Measurements from ENCODE around the gene RASA2. TPM values are rescaled to one million over a fixed set of nuclear protein-coding genes. Genes with fewer than 3 reads are reported as not detected.
A peak's percentile ranks its signal among the peaks of the same experiment; 100 is the strongest.

The RASA2 gene
- total RNA-seq, 3 donors from 2014 or later: 15.2 to 43.2 (median 22.0) TPM

GRCh38 chr3:141457624-141458236 lies 29.1 kb upstream of the RASA2 start:
- H3K27ac ChIP-seq: no peak overlapping the region
- TF ChIP-seq, protein P1, sequence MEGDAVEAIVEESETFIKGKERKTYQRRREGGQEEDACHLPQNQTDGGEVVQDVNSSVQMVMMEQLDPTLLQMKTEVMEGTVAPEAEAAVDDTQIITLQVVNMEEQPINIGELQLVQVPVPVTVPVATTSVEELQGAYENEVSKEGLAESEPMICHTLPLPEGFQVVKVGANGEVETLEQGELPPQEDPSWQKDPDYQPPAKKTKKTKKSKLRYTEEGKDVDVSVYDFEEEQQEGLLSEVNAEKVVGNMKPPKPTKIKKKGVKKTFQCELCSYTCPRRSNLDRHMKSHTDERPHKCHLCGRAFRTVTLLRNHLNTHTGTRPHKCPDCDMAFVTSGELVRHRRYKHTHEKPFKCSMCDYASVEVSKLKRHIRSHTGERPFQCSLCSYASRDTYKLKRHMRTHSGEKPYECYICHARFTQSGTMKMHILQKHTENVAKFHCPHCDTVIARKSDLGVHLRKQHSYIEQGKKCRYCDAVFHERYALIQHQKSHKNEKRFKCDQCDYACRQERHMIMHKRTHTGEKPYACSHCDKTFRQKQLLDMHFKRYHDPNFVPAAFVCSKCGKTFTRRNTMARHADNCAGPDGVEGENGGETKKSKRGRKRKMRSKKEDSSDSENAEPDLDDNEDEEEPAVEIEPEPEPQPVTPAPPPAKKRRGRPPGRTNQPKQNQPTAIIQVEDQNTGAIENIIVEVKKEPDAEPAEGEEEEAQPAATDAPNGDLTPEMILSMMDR (IDR thresholded peaks at IDR 0.05): no peak
- TF ChIP-seq POLR2AphosphoS5 (IDR thresholded peaks at IDR 0.05): no peak
- TF ChIP-seq POLR2A (IDR thresholded peaks at IDR 0.05): no peak

GRCh38 chr3:141459008-141459407 lies 27.8 kb upstream of the RASA2 start:
- Histone ChIP-seq H3K36me3 (no peaks in the 10 kb centered on the region), H3K27ac (no peak overlapping the region), H3K9me3 (no peaks in the 10 kb centered on the region), H3K4me3 (no peak overlapping the region), H3K4me1 (no peaks in the 10 kb centered on the region), H3K27me3 (no peaks in the 10 kb centered on the region)
- no peak for DNase-seq (ENCODE audit: low spot score in 2 of 2)
- intact Hi-C loops (cut with DNase I; ENCODE audit: low total_unique reads): loop anchor here (10.0 kb wide), 1 partner anchor 144 kb away; no protein-coding TSS in a partner anchor
- no peak for TF ChIP-seq POLR2A (IDR thresholded peaks at IDR 0.05)
- TF ChIP-seq POLR2AphosphoS5 (IDR thresholded peaks at IDR 0.05): no peak
- TF ChIP-seq, protein P1 (IDR thresholded peaks at IDR 0.05): no peak

More at GRCh38 chr3:141457624-141458236, 29.1 kb upstream of the RASA2 start:
- intact Hi-C loops (cut with DNase I; ENCODE audit: low total_unique reads): loop anchor here (10.0 kb wide), 1 partner anchor 143 kb away; no protein-coding TSS in a partner anchor
- Histone ChIP-seq H3K4me3 (no peak overlapping the region), H3K4me1 (no peaks in the 10 kb centered on the region), H3K36me3 (no peaks in the 10 kb centered on the region), H3K27me3 (no peaks in the 10 kb centered on the region), H3K9me3 (no peaks in the 10 kb centered on the region)
- no peak for DNase-seq (ENCODE audit: low spot score in 2 of 2)

DNA sequence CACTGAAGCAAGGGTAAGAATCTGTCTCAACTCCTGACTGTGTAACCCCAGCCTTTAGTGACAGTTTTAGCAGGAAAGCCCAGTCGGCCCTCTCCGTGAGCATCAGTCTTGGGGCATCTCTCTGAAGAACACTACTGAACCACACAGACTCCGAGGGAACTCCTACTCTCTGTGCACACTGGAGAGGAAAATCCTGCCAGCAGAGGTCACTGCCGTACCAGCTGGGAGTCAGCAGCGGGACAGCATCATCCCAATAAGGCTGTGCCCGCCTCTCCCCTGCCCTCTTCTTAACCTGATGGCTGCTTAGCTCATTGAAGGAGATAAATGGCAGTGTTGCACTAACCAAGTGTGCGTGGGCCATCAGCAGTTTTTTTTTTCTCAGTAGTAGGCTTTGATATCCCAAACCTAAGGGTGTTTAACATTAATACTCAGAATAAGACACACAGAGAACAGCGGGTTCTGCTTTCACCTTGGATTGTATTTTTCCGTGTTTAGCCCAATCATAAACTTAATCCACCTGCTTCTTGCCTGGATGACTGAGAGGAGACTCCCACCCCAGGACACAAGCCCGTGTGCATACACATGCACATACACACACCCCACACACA lies 26.6 kb upstream of the RASA2 start:
- TF ChIP-seq POLR2A (IDR thresholded peaks at IDR 0.05) (no peak), POLR2AphosphoS5 (IDR thresholded peaks at IDR 0.05) (peak in 2 of 3 donors; percentile 39 to 46)
- TF ChIP-seq, protein P1 (IDR thresholded peaks at IDR 0.05): peak in 2 of 3 donors; percentile 78 to 83

DNA sequence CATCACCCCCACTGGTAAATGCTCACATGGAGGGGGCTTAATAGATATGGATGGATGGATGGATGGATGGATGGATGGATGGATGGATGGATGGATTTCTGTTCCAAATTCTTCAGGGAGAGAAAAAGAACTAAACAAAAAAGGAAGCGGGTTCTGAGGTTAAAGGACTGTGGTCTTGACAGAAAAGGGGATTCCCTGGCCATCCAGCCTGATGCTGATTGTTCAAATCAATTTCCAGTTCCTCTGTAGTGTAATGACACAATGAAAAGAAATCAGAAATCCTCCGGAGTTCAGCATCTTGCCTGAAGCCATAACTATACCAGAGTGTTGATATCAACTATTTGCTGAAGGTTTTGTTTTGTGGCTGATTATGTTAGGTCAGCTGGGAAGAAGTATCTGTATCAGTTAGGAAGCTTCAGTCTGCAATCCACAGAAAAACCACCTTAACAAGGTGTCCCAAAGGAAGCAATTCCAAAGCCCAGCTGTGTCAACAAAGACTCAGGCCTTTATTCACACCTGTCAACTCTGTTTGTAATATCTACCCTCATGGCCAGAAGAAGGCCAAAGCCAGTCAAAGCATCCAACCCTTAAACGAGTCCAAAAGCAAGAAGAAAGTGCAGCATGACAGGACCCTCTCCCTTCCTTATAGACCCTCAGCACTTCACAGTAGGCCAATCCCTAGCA lies 24.5 kb upstream of the RASA2 start:
- TF ChIP-seq, protein P1 (IDR thresholded peaks at IDR 0.05): no peak
- TF ChIP-seq POLR2A (IDR thresholded peaks at IDR 0.05) (no peak), POLR2AphosphoS5 (IDR thresholded peaks at IDR 0.05) (no peak)
- Histone ChIP-seq H3K9me3 (no peaks in the 10 kb centered on the region), H3K27me3 (no peaks in the 10 kb centered on the region), H3K36me3 (no peaks in the 10 kb centered on the region), H3K4me1 (no peaks in the 10 kb centered on the region), H3K27ac (no peak overlapping the region), H3K4me3 (no peak overlapping the region)
- DNase-seq (ENCODE audit: low spot score in 2 of 2): no peak
- intact Hi-C loops (cut with DNase I; ENCODE audit: low total_unique reads): loop anchor here (5.0 kb wide), 1 partner anchor 100 kb away; no protein-coding TSS in a partner anchor

More for the DNA sequence above, 26.6 kb upstream of the RASA2 start:
- H3K36me3 ChIP-seq: no peaks in the 10 kb centered on the region
- DNase-seq (ENCODE audit: low spot score in 2 of 2): peak; percentile 83 to 86
- H3K9me3 ChIP-seq: no peaks in the 10 kb centered on the region
- no peak overlapping the region for H3K27ac ChIP-seq
- no peak overlapping the region for H3K4me3 ChIP-seq
- H3K27me3 ChIP-seq: no peaks in the 10 kb centered on the region
- no peaks in the 10 kb centered on the region for H3K4me1 ChIP-seq
- intact Hi-C loops (cut with DNase I; ENCODE audit: low total_unique reads): loop anchor here (5.0 kb wide), 1 partner anchor 102 kb away; no protein-coding TSS in a partner anchor

Data from breast epithelium (tissue), 4 donors.